Fibroblast of the aortic adventitia (primary cell): ENCODE data around the gene MESP2. TPM values are rescaled to one million over a fixed set of nuclear protein-coding genes. Genes with fewer than 3 reads are reported as not detected.

Experiments
- total RNA-seq: library from RNA; depleted of rRNA; stranded (reverse); fragments of >200 nt; gene quantifications from 2 replicates; pipeline ENCODE4 v1.2.3, GENCODE V29; 2012; ENCODE audit warnings: low replicate concordance

MESP2 gene
- total RNA-seq, 1 donor: 1.3 TPM

Other genes starting within 250 kb of the MESP2 start
- gene TICRR, start 200.9 kb upstream of the MESP2 start, total RNA-seq: 0.33 and 8.8 TPM in 2 replicates
- 10.6 and 22.1 TPM in 2 replicates for gene KIF7, start 120.9 kb upstream of the MESP2 start, total RNA-seq
- gene PLIN1, start 97.0 kb upstream of the MESP2 start, total RNA-seq: 0.27 and 0.41 TPM in 2 replicates
- gene PEX11A, start 85.6 kb upstream of the MESP2 start, total RNA-seq: 8.7 and 13.0 TPM in 2 replicates
- gene WDR93, start 85.5 kb upstream of the MESP2 start, total RNA-seq: 0.09 and 0.49 TPM in 2 replicates
- gene MESP1, start 25.1 kb upstream of the MESP2 start, total RNA-seq: 0.45 and 0.49 TPM in 2 replicates
- 20.8 and 82.6 TPM in 2 replicates for gene ANPEP, start 38.5 kb downstream of the MESP2 start, total RNA-seq
- gene AP3S2, start 117.7 kb downstream of the MESP2 start, total RNA-seq: 63.5 and 90.8 TPM in 2 replicates
- gene ARPIN, start 136.6 kb downstream of the MESP2 start, total RNA-seq: 17.6 and 23.0 TPM in 2 replicates
- 3.0 and 8.7 TPM in 2 replicates for gene ZNF710, start 225.0 kb downstream of the MESP2 start, total RNA-seq